GM18861 (cell line): ENCODE results near the gene TNIP2.
A peak's percentile ranks its signal among the peaks of the same experiment; 100 is the strongest.

Experiments
- ATAC-seq: cut with Tn5 transposase; IDR thresholded peaks from one replicate; pipeline ENCODE4 v1.9.1; 2021; ENCODE audit not compliant: unreplicated experiment

TNIP2 gene

GRCh38 chr4:2755821-2756690, at the start of gene TNIP2:
Gene TNIP2 (minus strand): TSS chr4:2756336. CDS start chr4:2756289, 47 bp downstream.
- peak; percentile 51 for ATAC-seq

- ATAC-seq, result no peak
Observed at GRCh38 chr4:2804973-2805501, 48.9 kb upstream of the TNIP2 start.

DNA sequence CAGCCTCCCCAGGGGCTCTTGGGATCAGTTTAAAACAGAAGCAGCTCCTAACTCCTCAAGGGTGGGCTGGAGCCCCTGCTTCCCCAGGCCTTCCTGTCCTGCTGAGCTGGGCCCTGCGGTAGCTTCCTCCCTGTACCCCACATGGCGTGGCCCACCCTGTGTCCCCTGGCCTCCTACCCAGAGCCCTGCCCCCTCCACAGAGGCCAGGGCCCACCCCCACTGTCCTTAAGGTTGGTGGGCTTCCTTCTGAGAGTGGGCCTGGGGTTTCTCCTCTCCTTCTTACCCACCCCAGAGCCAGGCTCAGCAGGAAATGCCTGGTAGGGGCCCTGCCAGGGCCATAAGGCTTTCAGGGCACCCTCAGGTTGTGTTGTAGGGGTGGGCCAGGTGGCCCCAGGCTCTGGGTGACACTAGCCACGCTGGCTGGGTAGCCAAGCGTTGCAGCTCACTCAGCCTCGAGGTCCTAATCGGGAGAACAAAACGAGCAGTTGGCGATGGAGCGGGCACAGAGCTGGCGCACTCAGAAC, 48.4 kb upstream of the TNIP2 start:
- no peak for ATAC-seq

GRCh38 chr4:2803624-2804448, 47.7 kb upstream of the TNIP2 start:
- no peak for ATAC-seq

GRCh38 chr4:2802618-2803531, 46.7 kb upstream of the TNIP2 start:
- no peak for ATAC-seq

DNA sequence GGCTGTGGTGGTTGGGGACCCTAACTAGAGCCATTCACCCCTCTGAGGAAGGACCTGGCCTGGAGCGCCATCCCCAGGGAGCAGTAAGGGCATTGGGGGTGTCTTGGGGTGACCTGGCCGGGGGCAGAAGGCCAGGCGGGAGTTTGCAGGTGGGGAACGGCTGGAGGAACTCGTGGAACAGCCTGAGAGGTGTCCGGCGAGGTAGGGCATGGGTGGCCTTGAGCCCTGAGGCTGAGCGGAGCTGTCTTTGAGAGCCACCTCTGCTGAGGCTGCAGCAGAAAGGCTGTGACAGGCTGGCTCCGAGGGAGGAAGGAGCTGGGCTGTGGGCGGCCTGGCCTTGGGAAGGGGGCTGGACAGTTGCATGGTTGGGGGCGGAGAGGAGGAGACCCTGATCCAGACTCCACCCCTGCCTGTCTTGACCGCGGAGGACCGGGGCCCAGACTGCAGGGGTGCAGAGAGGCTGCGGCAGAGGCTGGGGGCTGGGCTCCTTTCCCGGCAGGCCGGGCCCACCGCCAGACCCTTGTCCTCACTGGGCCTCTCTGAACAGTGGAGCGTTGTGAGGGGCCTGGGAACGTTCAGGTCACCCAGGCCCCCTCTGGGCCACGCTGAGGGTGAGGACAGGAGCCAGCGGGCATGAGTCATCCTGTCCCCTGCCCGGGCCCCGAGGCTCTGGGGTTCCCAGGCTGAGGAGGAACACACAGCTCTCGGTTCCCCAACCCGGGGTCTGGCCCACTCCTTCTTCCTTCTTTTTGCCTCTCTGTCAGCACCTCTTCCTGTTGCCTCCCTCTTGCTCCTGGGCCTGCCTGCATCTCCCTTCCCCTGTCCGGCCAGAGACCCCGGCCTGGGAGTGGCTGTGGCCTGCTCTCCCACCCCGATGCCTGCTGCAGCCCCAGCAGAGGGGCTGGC, 44.8 kb upstream of the TNIP2 start:
- peak; percentile 29 for ATAC-seq

DNA sequence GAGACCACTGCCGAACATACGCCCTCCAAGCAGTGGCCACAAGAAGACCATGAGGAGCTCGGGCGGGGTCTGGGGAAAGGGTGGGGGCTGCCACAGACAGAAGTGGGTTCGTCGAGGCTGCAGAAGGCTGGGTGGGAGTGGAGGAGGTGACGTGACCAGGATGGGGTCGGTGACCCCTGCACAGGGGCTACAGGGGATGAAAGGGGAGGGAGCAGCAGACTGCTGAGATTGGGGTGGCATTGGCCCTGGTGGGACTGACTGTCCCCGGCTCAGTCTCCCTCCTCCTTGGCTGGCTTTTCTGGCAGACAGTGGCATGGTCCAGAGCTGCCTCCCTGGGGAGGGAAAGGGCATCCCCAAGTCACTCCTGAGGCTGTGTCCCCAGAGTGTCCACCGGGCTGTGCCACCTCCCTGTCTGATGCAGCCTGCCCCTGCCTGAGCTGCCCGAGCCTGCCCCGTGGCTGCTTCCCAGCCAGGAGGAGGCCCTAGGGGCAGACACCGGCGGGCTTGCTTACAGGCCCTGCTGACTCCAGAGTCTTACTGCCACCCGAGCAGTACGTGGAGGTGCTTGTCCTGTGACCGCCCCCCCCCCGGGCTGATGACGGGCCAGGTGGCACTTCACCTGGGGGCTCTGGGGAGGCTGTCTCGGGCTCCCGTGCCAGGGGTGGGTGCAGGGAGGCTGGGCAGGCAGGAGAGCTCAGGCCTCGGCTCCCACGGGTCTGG, 44.0 kb upstream of the TNIP2 start:
- no peak for ATAC-seq

GRCh38 chr4:2799224-2799911, 43.2 kb upstream of the TNIP2 start:
- no peak for ATAC-seq

DNA sequence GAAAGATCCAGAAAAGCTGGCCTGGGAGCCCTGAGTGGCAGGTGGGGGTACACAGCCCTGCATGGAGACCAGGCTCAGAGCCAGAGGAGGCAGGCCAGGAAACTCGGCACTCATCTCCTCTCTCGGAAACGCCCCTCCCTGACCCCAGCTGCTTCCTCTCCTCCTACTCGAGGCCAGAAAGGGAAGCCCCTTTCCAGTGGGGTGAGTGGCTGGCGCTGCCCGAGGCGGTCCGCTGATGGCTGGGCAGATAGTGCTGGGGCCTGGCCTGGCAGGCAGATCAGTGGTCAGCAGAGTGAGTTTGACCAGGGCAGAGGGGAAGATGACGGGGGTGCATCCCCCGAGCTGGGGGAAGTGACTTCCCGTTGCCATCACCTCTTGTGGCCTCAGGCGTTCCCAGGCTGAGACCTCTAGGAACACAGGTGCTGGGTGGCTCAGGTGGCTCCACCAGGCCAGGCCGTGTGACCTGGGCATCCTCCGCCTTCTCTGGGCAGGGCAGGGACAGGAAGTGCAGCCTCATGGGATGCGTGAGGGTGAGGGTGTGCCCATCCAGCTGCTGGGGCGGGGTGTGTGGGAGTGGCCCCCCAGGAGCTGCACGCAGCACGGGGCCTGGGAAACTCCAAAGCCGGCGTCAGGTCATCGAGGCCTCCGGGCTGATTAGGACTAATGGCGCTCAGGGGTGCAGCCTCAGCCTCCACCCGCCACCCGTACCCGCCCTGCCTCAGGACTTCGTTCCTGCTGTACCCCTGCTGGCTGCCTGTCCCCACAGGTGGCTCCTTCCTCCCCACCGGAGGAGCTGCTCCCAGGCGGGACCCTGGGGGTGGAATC, 42.5 kb upstream of the TNIP2 start:
- ATAC-seq, result peak; percentile 34

- ATAC-seq, result no peak
Observed at GRCh38 chr4:2797545-2798305, 41.6 kb upstream of the TNIP2 start.

- no peak for ATAC-seq
Observed at GRCh38 chr4:2796849-2797544, 40.9 kb upstream of the TNIP2 start.

DNA sequence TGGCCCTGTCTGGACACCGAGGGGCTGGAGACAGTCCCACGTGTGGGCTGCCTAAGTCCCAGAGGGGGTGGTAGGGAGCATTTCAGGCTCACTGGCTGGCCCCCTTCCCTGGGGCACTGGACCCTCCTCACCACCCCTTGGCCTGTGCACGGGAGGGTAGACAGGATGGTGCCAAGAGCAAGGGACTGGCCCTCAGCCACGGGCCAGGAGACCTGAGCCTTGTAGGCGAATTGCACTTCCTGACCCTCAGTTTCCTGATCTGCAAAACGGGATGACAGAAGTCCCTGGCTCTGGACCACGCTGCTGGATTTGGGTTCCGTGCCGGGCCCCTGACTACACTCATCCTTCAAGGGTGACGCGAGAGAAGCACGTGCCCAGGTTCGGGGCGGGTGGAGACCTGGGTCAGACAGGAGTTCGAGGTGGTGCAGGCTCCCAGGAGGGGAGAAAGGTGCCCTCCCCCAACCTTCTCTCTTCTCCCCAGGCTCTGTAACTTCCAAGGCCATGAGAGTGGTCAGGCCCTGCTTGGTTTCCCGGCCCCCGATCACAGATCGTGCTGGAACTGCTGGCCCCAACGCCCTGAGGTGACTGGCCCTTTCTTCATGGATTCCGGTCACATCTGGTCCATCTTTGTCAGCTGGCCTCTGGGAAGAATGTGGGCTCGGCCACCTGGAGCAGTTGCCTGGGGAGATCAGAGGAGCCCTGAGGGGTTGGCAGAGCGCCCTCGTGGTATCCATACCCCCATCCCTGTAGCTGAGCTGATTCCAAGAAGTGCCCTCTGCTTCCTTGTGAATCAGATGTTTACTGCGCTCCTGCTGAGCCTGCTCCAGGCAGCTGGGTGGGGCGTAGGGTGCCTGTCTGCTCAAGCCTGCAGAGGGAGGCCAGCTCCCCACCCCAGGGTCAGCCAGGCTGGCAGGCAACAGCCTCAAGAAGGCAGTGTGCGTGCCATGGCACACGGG, 40.0 kb upstream of the TNIP2 start:
- ATAC-seq, result no peak

DNA sequence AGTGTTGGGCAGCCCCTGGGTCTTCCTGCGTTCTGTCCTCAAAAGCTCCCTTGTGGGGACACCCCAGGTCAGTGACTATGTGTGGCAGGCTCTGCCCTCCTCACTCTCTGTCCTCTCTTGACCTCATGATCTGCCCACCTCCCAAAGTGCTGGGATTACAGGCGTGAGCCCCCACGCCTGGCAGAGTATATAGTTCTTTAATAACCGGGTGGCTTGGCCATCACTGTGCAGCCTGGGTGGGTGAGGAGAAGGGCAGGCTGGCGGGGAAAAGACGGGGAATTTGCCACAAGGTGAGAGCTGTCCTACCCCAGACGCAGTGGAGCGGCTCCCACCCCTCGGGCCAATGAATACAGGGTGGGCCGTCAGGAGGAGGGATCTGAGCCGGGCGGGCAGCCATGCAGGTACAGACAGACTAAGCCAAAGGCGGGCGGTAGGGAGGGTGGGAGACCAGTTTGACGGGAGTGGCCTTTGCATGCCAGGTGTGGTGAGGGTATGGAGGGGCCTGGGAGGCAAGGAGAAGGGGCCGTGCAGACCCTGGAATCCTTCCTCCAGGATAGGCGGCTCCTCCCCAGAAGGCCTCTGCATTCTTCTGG, 39.3 kb upstream of the TNIP2 start:
- ATAC-seq, result no peak

DNA sequence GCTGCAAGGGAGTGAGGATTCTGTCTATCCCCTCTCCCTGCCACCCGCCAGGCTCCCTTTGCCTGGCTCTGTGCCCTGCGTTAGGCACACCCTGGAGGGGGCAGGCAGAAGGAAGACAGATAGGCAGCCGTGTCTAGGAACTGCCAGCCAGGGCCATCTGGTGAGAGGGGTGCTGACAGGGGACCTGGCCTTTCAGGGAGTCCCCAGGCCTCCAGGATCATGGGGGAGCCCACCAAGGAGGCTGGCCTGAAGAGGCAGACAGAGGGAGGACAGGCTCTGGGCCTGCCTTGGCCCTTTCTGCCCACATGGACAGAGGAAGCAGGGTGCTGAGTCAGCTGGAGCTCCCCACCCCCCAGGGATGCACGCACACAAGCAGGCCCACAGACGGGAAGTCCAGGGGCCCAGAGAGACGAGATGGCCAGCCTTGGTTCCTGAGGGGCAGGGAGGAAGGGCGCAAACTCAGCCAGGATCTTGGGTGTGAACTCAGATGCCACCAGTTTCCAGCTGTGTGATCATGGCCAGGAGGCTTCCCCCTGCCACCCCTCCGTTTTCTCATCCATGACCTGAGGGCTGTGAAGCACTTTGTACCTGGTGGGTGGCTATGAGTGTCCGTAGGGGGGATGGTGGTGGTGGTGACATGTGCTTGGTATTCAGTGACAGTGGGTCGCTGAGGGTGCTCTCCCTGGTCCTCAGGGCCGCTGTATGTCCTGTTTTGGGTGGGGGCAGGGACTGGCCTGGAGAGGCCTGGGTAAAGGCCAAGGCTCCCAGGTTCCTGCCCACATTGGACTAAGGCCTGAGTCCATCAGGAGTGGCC, 38.6 kb upstream of the TNIP2 start:
- ATAC-seq, result no peak
